ENCODE results near the gene ELMO1. TPM values are rescaled to one million over a fixed set of nuclear protein-coding genes. Genes with fewer than 3 reads are reported as not detected.

Gene ELMO1
- total RNA-seq, 1 experiment from 2014 or later = 1.1 TPM

GRCh38 chr7:37476428-37476827 is 27.8 kb upstream of the ELMO1 start:
- no peak for ATAC-seq
- Histone ChIP-seq H3K79me2 (ENCODE audit: insufficient read depth, low read length) (no peaks in the 10 kb centered on the region), H3K9me3 (ENCODE audit: control insufficient read depth in 1 of 2, insufficient read depth in 1 of 2, low read depth in 1 of 2, low read length in 2 of 2) (no peaks in the 10 kb centered on the region), H4K20me1 (ENCODE audit: insufficient read depth) (no peaks in the 10 kb centered on the region), H3K27ac (ENCODE audit: low read depth, low read length) (no peak overlapping the region), H3K27me3 (ENCODE audit: insufficient read depth, low read length) (peaks cover 21% of the 10 kb centered on the region), H2AFZ (ENCODE audit: low read depth, low read length, poor library complexity, severe bottlenecking) (no peak overlapping the region), H3K4me3 (replicated peaks in 1 of 2; ENCODE audit: low read depth in 1 of 2, low read length in 2 of 2) (no peak overlapping the region), H3K9ac (ENCODE audit: low read length) (no peak overlapping the region), H3K4me2 (ENCODE audit: low read length) (no peak overlapping the region), H3K36me3 (ENCODE audit: control insufficient read depth in 1 of 2, insufficient read depth in 2 of 2, low read length in 2 of 2) (no peaks in the 10 kb centered on the region), H3K9me2 (ENCODE audit: insufficient read depth) (no peaks in the 10 kb centered on the region), H3K4me1 (ENCODE audit: control insufficient read depth in 1 of 2, insufficient read depth in 2 of 2, low read length in 2 of 2) (no peaks in the 10 kb centered on the region)
- CTCF ChIA-PET = no interaction called here
- TF ChIP-seq ATF3 (IDR thresholded peaks at IDR 0.05) = no peak
- TF ChIP-seq YY1 (IDR thresholded peaks at IDR 0.05; ENCODE audit: extremely low read depth, insufficient replicate concordance, low read depth, low read length) = no peak
- TF ChIP-seq CEBPB (IDR thresholded peaks at IDR 0.05; ENCODE audit: low read depth) = no peak
- no peak for TF ChIP-seq TCF7L2 (IDR thresholded peaks at IDR 0.05; ENCODE audit: borderline replicate concordance, extremely low read depth, insufficient read depth, insufficient read length)
- no peak for TF ChIP-seq POLR2AphosphoS5 (IDR thresholded peaks at IDR 0.05; ENCODE audit: low read depth, low read length)
- TF ChIP-seq ZNF274 (IDR thresholded peaks at IDR 0.05; ENCODE audit: low read depth, low read length) = no peak
- no peak for TF ChIP-seq MAX (IDR thresholded peaks at IDR 0.05)
- no TSS peak for BruUV-seq (replicated peaks)
- POLR2A ChIA-PET = no interaction called here
- intact Hi-C loops (cut with micrococcal nuclease) = no loop called here
- DNase-seq (ENCODE audit: low read depth, low spot score) = no peak
- RAD21 ChIA-PET (ENCODE audit: low non-redundant PET in 1 of 2, low total read pairs in 2 of 2, uncharacterized antibody in 2 of 2, unreplicated experiment in 2 of 2) = no interaction called here

- Histone ChIP-seq H3K4me2 (ENCODE audit: low read length) (no peak overlapping the region), H3K4me3 (replicated peaks in 1 of 2; ENCODE audit: low read depth in 1 of 2, low read length in 2 of 2) (no peak overlapping the region), H3K79me2 (ENCODE audit: insufficient read depth, low read length) (no peaks in the 10 kb centered on the region), H3K4me1 (ENCODE audit: control insufficient read depth in 1 of 2, insufficient read depth in 2 of 2, low read length in 2 of 2) (no peaks in the 10 kb centered on the region), H3K36me3 (ENCODE audit: control insufficient read depth in 1 of 2, insufficient read depth in 2 of 2, low read length in 2 of 2) (no peaks in the 10 kb centered on the region), H3K9me2 (ENCODE audit: insufficient read depth) (no peaks in the 10 kb centered on the region), H4K20me1 (ENCODE audit: insufficient read depth) (no peaks in the 10 kb centered on the region), H2AFZ (ENCODE audit: low read depth, low read length, poor library complexity, severe bottlenecking) (no peak overlapping the region), H3K9me3 (ENCODE audit: control insufficient read depth in 1 of 2, insufficient read depth in 1 of 2, low read depth in 1 of 2, low read length in 2 of 2) (no peaks in the 10 kb centered on the region), H3K27me3 (ENCODE audit: insufficient read depth, low read length) (peaks cover 21% of the 10 kb centered on the region), H3K27ac (ENCODE audit: low read depth, low read length) (no peak overlapping the region), H3K9ac (ENCODE audit: low read length) (no peak overlapping the region)
- TF ChIP-seq FOSL1 (IDR thresholded peaks at IDR 0.05; ENCODE audit: low read depth) = no peak
- TF ChIP-seq ZBTB33 (IDR thresholded peaks at IDR 0.05; ENCODE audit: extremely low read depth, insufficient replicate concordance, low read length) = no peak
- no peak for TF ChIP-seq REST (IDR thresholded peaks at IDR 0.05; ENCODE audit: low read depth)
- TF ChIP-seq EZH2 (IDR thresholded peaks at IDR 0.05) = no peak
- no peak for TF ChIP-seq SRF (IDR thresholded peaks at IDR 0.05; ENCODE audit: low read depth)
- TF ChIP-seq POLR2AphosphoS5 (IDR thresholded peaks at IDR 0.05; ENCODE audit: low read depth, low read length) = no peak
- no peak for TF ChIP-seq RAD21 (IDR thresholded peaks at IDR 0.05; ENCODE audit: low read depth)
- no peak for TF ChIP-seq ELF1 (IDR thresholded peaks at IDR 0.05; ENCODE audit: borderline replicate concordance, low read depth)
- DNase-seq (ENCODE audit: low read depth, low spot score) (no peak), ATAC-seq (no peak)
- ChIA-PET RAD21 (ENCODE audit: low non-redundant PET in 1 of 2, low total read pairs in 2 of 2, uncharacterized antibody in 2 of 2, unreplicated experiment in 2 of 2) (no interaction called here), POLR2A (interaction anchor here (0.6 kb wide), 1 partner anchor 66 kb away, joined by 4 read pairs; no protein-coding TSS in a partner anchor), CTCF (no interaction called here)
- intact Hi-C loops (cut with micrococcal nuclease) = no loop called here
- no TSS peak for BruUV-seq (replicated peaks)
Observed at GRCh38 chr7:37475646-37476045, 27.0 kb upstream of the ELMO1 start.
